ENCODE results near the gene TEAD4.

GRCh38 chr12:3043406-3043805 lies 84.2 kb downstream of the TEAD4 start:
- TF ChIP-seq, protein P1, sequence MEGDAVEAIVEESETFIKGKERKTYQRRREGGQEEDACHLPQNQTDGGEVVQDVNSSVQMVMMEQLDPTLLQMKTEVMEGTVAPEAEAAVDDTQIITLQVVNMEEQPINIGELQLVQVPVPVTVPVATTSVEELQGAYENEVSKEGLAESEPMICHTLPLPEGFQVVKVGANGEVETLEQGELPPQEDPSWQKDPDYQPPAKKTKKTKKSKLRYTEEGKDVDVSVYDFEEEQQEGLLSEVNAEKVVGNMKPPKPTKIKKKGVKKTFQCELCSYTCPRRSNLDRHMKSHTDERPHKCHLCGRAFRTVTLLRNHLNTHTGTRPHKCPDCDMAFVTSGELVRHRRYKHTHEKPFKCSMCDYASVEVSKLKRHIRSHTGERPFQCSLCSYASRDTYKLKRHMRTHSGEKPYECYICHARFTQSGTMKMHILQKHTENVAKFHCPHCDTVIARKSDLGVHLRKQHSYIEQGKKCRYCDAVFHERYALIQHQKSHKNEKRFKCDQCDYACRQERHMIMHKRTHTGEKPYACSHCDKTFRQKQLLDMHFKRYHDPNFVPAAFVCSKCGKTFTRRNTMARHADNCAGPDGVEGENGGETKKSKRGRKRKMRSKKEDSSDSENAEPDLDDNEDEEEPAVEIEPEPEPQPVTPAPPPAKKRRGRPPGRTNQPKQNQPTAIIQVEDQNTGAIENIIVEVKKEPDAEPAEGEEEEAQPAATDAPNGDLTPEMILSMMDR (IDR thresholded peaks at IDR 0.05), result no peak
- no peak for TF ChIP-seq POLR2A (IDR thresholded peaks at IDR 0.05)
